Measurements from ENCODE around the gene TENM3.

GRCh38 chr4:182344968-182345367 is 101.8 kb downstream of the TENM3 start:
- no peak for TF ChIP-seq CTCF (IDR thresholded peaks at IDR 0.05)
- no peak for TF ChIP-seq POLR2A (IDR thresholded peaks at IDR 0.05)
